Fibroblast of the aortic adventitia (primary cell): Measurements from ENCODE around the gene PLA2G5. TPM values are rescaled to one million over a fixed set of nuclear protein-coding genes. Genes with fewer than 3 reads are reported as not detected.

Experiments
- DNase-seq: peaks from one replicate; pipeline ENCODE4 v3.0.0-alpha.2; 2010; ENCODE audit warnings: low read depth
- H3K4me3 ChIP-seq: 2 replicates; pipeline ENCODE4 v1.5.1; 2011; ENCODE audit warnings: low read depth, mild to moderate bottlenecking, control low read depth, low read length, moderate library complexity
- CTCF ChIP-seq: IDR thresholded peaks from 2 replicates; pipeline ENCODE4 v1.5.1; 2011; ENCODE audit warnings: mild to moderate bottlenecking, low read length, control low read depth, inconsistent platforms; ENCODE audit not compliant: insufficient read depth
- total RNA-seq: library from RNA; depleted of rRNA; stranded (reverse); fragments of >200 nt; gene quantifications from 2 replicates; pipeline ENCODE4 v1.2.3, GENCODE V29; 2012; ENCODE audit warnings: low replicate concordance

The PLA2G5 gene
- total RNA-seq, 1 donor, result 0.36 TPM

DNA sequence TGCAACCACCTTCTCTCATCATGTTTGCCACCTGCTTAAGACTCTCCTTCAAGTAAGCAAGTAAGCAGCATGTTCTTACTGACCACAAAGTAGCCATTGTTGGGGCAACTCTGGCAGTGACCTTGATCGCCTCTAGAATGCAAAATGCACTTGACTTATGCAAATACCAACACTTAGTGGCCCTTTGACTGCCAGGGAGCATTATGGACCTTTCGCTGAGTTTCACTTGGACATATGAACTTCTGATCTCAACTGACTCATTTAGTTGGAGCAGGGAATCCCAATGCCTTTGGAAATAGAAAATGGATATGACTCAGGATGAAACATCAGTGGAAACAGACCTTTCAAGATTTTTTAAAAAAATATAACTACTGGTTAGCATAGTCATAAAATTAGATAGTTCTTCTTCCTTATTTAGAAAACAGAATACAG is 6.1 kb upstream of the PLA2G5 start:
- peak; percentile 80 for DNase-seq
- TF ChIP-seq CTCF, result no peak
- H3K4me3 ChIP-seq, result no peak overlapping the region

GRCh38 chr1:20068722-20069121 is 1.3 kb upstream of the PLA2G5 start:
- no peak for DNase-seq
- H3K4me3 ChIP-seq, result no peak overlapping the region
- no peak for TF ChIP-seq CTCF

DNA sequence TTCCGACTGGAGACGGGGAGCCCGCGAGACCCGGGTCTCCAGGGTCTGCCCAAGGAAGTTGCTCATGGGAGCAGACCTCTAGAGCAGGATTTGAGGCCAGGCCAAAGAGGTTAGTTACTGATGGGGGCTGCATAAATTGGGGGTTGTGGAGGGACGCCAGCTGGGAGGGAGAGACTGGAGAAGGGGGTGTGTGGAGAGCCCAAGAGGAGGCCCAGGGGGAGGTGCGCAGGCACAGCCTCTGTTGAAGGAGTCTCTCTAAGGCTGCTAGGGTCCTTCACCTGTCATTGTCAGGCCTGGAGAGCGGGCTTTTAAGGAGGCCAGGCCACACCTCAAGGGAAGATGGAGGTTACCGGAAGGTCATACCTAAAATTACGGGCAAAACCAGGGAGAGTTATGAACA is 363 bp downstream of the PLA2G5 start:
- TF ChIP-seq CTCF, result no peak
- no peak for DNase-seq
- H3K4me3 ChIP-seq, result no peak overlapping the region

- DNase-seq, result no peak
- H3K4me3 ChIP-seq, result no peak overlapping the region
- TF ChIP-seq CTCF, result no peak
Observed at GRCh38 chr1:20071416-20071815, 1.4 kb downstream of the PLA2G5 start.

DNA sequence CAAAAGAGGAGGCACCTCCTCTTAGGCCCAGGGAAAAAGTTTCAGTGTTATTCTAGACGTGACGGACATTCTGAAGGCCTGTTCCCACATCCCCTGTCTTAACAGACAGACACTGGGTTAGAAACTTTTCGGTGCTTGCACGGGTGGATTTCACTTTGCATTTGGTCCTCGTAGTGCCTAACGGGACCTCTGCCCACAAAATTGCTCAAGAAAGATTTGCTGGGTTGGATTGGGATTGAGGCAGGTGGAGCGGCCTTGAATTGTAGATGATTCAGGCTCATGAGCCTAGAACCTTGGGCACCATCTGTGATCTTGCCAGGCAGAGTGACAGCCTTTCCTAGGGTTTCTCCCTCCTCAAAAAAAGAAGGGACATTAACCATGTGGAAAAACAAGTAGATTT is 2.8 kb downstream of the PLA2G5 start:
- TF ChIP-seq CTCF, result no peak
- DNase-seq, result no peak
- H3K4me3 ChIP-seq, result no peak overlapping the region

GRCh38 chr1:20073256-20073655 is 3.3 kb downstream of the PLA2G5 start:
- no peak overlapping the region for H3K4me3 ChIP-seq
- peak; percentile 22 for DNase-seq
- TF ChIP-seq CTCF, result no peak

DNA sequence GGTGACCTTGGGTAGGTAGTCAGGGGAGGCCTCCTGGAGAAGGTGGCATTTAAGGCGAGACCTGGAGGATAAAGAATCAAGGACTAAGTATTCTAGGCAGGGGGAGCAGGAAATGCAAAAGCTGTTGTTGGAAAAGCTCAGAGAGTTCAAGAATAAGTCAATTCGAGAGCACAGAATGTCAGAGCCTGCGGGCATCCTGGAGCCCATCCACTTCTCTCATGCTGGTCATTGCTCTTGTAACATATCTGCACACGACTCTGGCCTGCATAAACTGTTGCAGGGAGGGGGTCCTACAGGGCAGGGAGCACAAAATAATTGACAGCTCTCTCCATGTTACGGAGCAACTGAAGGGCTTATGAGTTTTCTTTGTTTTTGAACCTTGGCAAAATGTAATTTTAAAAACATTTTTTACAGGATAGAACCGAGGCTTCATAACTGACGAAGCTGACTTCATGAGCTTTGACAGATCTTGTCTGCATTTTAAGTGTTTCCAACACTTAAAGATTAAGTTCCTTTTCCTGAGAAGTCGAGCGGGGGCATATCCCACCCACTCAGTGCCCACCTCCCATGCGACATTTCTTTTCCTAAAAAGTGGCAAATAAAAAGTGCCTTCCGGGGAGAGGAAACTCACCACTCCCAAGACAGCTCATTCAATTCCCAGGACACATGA is 4.2 kb downstream of the PLA2G5 start:
- no peak for TF ChIP-seq CTCF
- no peak overlapping the region for H3K4me3 ChIP-seq
- DNase-seq, result no peak
